SU-DHL-6 (cell line): ENCODE measurements around the gene KIFC1.

Experiments used
- H2AFZ ChIP-seq: fragments of 200-600 bp; sonication (generic); 2 replicates; pipeline ENCODE4 v1.6.1; 2014; ENCODE audit warnings: low read depth, mild to moderate bottlenecking, moderate library complexity, mixed read lengths, antibody characterized with exemption, low read length; ENCODE audit not compliant: severe bottlenecking
- H3F3A ChIP-seq: fragments of 200-600 bp; shearing (Covaris generic); 2 replicates; pipeline ENCODE4 v1.6.0; 2016; ENCODE audit warnings: antibody characterized with exemption, mild to moderate bottlenecking; ENCODE audit not compliant: insufficient read depth
- H3K27ac ChIP-seq: fragments of 200-600 bp; sonication (generic); 2 replicates; pipeline ENCODE4 v1.5.1; 2016; ENCODE audit warnings: low read depth, mild to moderate bottlenecking, low read length, moderate library complexity, mixed read lengths
- H3K27me3 ChIP-seq: fragments of 200-600 bp; sonication (generic), shearing (Covaris generic); 2 replicates; pipeline ENCODE4 v1.6.0; 2014; ENCODE audit warnings: mild to moderate bottlenecking, low read length
- H3K36me3 ChIP-seq: fragments of 200-600 bp; sonication (generic); 2 replicates; pipeline ENCODE4 v1.6.1; 2014; ENCODE audit warnings: mild to moderate bottlenecking, low read length, mixed read lengths
- H3K4me2 ChIP-seq: fragments of 300-600, 200-600 bp; shearing (Covaris generic), sonication (generic); 2 replicates; pipeline ENCODE4 v1.6.0; 2014; ENCODE audit warnings: low read length, low read depth, mild to moderate bottlenecking; ENCODE audit not compliant: poor library complexity, severe bottlenecking
- H3K4me3 ChIP-seq: fragments of 200-600 bp; sonication (generic); 2 replicates; pipeline ENCODE4 v1.5.1; 2014; ENCODE audit warnings: antibody characterized with exemption, low read length, mild to moderate bottlenecking, mixed read lengths; ENCODE audit not compliant: insufficient read depth, poor library complexity, severe bottlenecking
- H3K79me2 ChIP-seq: fragments of 200-600 bp; sonication (generic); 2 replicates; pipeline ENCODE4 v1.6.1; 2014; ENCODE audit warnings: mild to moderate bottlenecking, low read length, moderate library complexity; ENCODE audit not compliant: insufficient read depth
- H3K9ac ChIP-seq: fragments of 200-600 bp; sonication (generic); 2 replicates; pipeline ENCODE4 v1.7.0; 2014; ENCODE audit warnings: mild to moderate bottlenecking, low read length
- H3K9me2 ChIP-seq: fragments of 200-600 bp; sonication (generic); replicated peaks from 2 replicates; pipeline ENCODE4 v1.6.1; 2014; ENCODE audit warnings: low read length; ENCODE audit not compliant: insufficient read depth
- H3K9me3 ChIP-seq: fragments of 200-600 bp; sonication (generic); 2 replicates; pipeline ENCODE4 v1.6.1; 2014; ENCODE audit warnings: low read length, mixed read lengths; ENCODE audit not compliant: insufficient read depth
- H4K20me1 ChIP-seq: fragments of 200-600 bp; sonication (generic); 2 replicates; pipeline ENCODE4 v1.6.1; 2014; ENCODE audit warnings: low read depth, mild to moderate bottlenecking, antibody characterized with exemption, low read length, moderate library complexity, mixed read lengths
- EZH2phosphoT487 ChIP-seq: fragments of 200-600 bp; sonication (generic), shearing (Covaris generic); conservative IDR thresholded peaks from 2 replicates; pipeline ENCODE4 v1.6.1; 2018; ENCODE audit warnings: mild to moderate bottlenecking, antibody characterized with exemption, low read length, moderate library complexity, mixed read lengths
- TF ChIP-seq, protein P1 (sequence below): fragments of 200-600 bp; sonication (generic); IDR thresholded peaks from one replicate; pipeline ENCODE4 v1.5.1; 2017; ENCODE audit warnings: antibody characterized with exemption, mild to moderate bottlenecking, low read length, moderate library complexity; ENCODE audit not compliant: insufficient read depth, poor library complexity, severe bottlenecking

KIFC1 gene

DNA sequence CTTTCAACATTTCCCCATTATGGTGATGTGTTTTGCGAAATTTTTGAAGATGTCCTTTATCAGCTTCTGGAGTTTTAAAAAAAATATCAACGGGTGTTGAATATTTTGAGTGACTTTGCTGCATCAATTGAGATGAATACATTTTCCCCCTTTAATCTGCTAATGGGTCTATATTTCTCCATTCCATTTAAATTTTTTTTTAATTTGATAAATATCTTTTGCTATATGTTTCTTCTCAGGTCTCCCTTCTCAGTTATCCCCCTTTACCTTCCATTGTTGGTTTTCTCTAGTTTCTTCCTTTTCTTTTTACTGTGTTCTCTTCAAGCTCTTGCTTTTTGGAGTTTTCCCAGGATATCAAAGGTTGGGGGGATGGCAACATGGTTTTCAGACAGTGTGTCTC lies 1.4 kb upstream of the KIFC1 start:
- Histone ChIP-seq H3K9ac (no peak overlapping the region), H2AFZ (peak overlapping the region; percentile 88), H3K4me2 (no peak overlapping the region), H3K4me3 (no peak overlapping the region), H3K27ac (no peak overlapping the region), H3K36me3 (peaks cover 14% of the 10 kb centered on the region), H3F3A (peaks cover 4% of the 10 kb centered on the region; the same call in 1 of the 2 replicates), H3K27me3 (no peaks in the 10 kb centered on the region), H3K9me2 (no peaks in the 10 kb centered on the region), H3K79me2 (peaks cover 35% of the 10 kb centered on the region), H3K9me3 (no peaks in the 10 kb centered on the region), H4K20me1 (peaks cover 8% of the 10 kb centered on the region)
- TF ChIP-seq, protein P1, sequence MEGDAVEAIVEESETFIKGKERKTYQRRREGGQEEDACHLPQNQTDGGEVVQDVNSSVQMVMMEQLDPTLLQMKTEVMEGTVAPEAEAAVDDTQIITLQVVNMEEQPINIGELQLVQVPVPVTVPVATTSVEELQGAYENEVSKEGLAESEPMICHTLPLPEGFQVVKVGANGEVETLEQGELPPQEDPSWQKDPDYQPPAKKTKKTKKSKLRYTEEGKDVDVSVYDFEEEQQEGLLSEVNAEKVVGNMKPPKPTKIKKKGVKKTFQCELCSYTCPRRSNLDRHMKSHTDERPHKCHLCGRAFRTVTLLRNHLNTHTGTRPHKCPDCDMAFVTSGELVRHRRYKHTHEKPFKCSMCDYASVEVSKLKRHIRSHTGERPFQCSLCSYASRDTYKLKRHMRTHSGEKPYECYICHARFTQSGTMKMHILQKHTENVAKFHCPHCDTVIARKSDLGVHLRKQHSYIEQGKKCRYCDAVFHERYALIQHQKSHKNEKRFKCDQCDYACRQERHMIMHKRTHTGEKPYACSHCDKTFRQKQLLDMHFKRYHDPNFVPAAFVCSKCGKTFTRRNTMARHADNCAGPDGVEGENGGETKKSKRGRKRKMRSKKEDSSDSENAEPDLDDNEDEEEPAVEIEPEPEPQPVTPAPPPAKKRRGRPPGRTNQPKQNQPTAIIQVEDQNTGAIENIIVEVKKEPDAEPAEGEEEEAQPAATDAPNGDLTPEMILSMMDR, result no peak
- TF ChIP-seq EZH2phosphoT487, result no peak

DNA sequence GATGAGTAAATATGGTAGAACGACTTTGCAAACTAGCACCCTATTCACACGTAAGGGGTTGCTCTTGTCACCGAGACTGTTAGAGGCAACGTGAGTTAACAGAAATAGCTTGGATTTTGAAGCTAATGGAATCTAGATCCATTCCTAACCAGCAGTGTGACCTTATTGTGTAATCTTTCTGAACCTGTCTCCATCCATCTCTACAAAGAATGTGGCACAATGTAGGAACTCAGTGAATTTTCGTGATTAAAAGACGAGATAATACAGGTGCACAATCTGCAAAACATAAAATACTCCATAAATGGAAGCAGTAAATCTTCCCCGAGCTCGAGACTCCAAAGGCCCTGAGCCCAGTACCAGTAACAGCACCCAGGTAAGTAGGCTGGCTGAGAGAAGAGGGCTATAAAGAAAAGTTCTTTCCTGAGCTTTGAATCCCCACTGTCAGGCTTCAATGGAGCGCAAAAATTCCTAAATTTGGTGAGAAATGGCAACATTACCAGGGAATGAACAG lies 801 bp upstream of the KIFC1 start:
- Histone ChIP-seq H3K79me2 (peaks cover 42% of the 10 kb centered on the region), H3K4me3 (peak overlapping the region; percentile 47), H3K27me3 (no peaks in the 10 kb centered on the region), H3K4me2 (peak overlapping the region; percentile 63), H3K9ac (peak overlapping the region; percentile 50), H4K20me1 (peaks cover 14% of the 10 kb centered on the region), H2AFZ (peak overlapping the region; percentile 88), H3K9me3 (no peaks in the 10 kb centered on the region), H3F3A (peaks cover 10% of the 10 kb centered on the region; the same call in 1 of the 2 replicates), H3K9me2 (no peaks in the 10 kb centered on the region), H3K36me3 (peaks cover 20% of the 10 kb centered on the region), H3K27ac (peak overlapping the region; percentile 86)
- TF ChIP-seq, protein P1, result no peak

DNA sequence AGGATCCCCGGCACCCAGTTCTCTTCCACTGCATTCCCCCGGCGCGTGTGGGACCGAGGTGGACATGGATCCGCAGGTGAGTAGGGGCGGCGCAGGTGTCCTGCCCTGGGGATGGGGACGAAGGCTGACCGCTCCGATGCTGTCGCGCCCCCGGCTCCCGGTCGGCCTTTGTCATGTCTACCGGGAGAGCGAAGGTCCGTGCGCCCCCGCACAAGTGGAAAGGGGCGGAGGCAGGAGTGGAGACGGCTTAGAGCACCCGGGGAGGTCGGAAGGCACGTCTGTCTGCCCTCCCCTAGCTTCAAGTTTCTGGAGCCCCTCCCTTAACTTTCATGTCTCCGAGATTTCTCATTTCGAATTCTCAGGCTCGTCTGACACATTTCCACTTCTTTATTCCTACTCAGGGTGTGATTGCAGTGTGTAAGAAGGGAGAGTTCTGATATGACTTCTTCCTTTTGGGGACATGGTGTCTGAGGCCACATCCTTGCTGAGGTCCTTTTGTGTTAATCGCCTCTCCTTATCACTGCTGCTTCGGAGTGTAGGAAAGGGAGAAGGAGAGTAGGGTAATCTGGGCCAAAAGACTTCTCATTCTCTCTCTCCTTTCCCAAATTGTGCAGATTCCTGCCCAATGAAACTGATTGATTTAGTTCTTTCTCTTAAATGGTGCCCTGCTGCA lies 435 bp downstream of the KIFC1 start:
- TF ChIP-seq, protein P1, result no peak
- TF ChIP-seq EZH2phosphoT487, result no peak
- Histone ChIP-seq H4K20me1 (peaks cover 18% of the 10 kb centered on the region), H3K27me3 (no peaks in the 10 kb centered on the region), H3K9me3 (no peaks in the 10 kb centered on the region), H3K9ac (peak overlapping the region; percentile 92), H3F3A (peaks cover 15% of the 10 kb centered on the region), H2AFZ (no peak overlapping the region), H3K36me3 (peaks cover 24% of the 10 kb centered on the region), H3K79me2 (peaks cover 53% of the 10 kb centered on the region), H3K9me2 (no peaks in the 10 kb centered on the region), H3K4me3 (peak overlapping the region; percentile 69), H3K27ac (peak overlapping the region; percentile 86), H3K4me2 (peak overlapping the region; percentile 89)
